SJSA1 (cell line): ENCODE measurements around the gene ANKRD33B. TPM values are rescaled to one million over a fixed set of nuclear protein-coding genes. Genes with fewer than 3 reads are reported as not detected.

Experiments
- DNase-seq, 2 experiments: peaks; one replicate each; pipeline ENCODE4 v3.0.0-alpha.2; 2015 to 2020; ENCODE audit warnings: low spot score in 2 of 2, low read depth in 1 of 2
- H3K27ac ChIP-seq: fragments of 250-450 bp; sonication (Bioruptor Pico); 2 replicates; pipeline ENCODE4 v1.5.1; 2020; ENCODE audit warnings: mild to moderate bottlenecking, moderate library complexity
- H3K27me3 ChIP-seq: fragments of 250-450 bp; sonication (Bioruptor Pico); replicated peaks from 2 replicates; pipeline ENCODE4 v1.5.1; 2020; ENCODE audit warnings: mild to moderate bottlenecking, moderate library complexity
- H3K36me3 ChIP-seq: fragments of 250-450 bp; sonication (Bioruptor Pico); 2 replicates; pipeline ENCODE4 v1.5.1; 2020; ENCODE audit warnings: mild to moderate bottlenecking
- H3K4me1 ChIP-seq: fragments of 250-450 bp; sonication (Bioruptor Pico); replicated peaks from 2 replicates; pipeline ENCODE4 v1.6.1; 2021; ENCODE audit warnings: mild to moderate bottlenecking
- H3K4me3 ChIP-seq: fragments of 250-450 bp; sonication (Bioruptor Pico); 2 replicates; pipeline ENCODE4 v1.5.1; 2020; ENCODE audit warnings: mild to moderate bottlenecking
- H3K9me3 ChIP-seq: fragments of 250-450 bp; sonication (Bioruptor Pico); replicated peaks from 2 replicates; pipeline ENCODE4 v1.5.1; 2020; ENCODE audit warnings: mild to moderate bottlenecking
- total RNA-seq: library from RNA; depleted of rRNA; stranded (reverse); fragments of >200 nt; shearing (Covaris generic); gene quantifications from 2 replicates; pipeline ENCODE4 v1.2.3, GENCODE V29; 2014

Gene ANKRD33B
- total RNA-seq, 1 experiment from 2014 or later = 10.3 TPM

DNA sequence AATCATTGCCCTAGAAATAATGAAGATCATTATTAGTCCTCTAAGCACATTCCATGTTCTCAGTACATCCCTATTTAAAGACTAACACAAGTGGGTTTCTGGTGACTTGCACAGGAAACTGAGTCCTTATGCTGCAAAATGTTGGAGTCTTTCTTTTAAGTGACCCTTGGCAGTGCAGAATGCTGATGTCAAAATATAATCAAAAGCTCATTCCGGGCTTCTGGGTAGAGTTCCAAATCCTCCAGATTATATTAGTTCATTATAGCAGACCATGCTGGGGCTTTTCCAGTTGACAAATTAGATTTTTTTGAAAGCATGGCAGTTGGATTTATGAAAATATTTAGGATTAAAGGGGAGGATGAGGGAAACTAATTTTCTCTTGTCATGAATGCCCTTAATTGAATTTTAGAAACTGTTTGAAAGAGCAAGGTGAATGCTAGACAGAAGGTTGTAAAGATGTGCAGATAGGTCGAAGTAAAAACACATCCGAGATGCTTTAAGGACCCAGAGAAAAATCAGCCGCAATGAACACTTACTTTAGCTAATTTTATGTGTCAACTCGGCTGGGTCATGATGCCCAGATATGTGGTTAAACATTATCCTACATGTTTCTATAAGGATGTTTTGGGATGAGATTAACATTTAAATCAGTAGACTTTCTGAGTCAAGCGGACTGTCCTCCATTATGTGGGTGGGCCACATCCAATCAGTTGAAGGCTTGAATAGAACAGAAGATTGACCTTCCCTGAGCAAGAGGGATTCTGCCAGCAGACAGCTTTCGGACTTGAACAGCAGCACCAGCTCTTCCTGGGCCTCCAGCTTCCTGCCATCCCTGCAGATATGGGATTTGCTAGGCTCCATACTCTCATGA is 108.5 kb downstream of the ANKRD33B start:
- DNase-seq = no peak
- Histone ChIP-seq H3K27ac (no peak overlapping the region), H3K27me3 (no peaks in the 10 kb centered on the region), H3K4me1 (peaks cover 15% of the 10 kb centered on the region), H3K4me3 (no peak overlapping the region), H3K9me3 (0 out of 2 replicates have a peak, but pooled peaks cover 3% of the 10 kb centered on the region), H3K36me3 (peaks cover 11% of the 10 kb centered on the region)

GRCh38 chr5:10673017-10673389 is 109.1 kb downstream of the ANKRD33B start:
- H3K27me3 ChIP-seq = no peaks in the 10 kb centered on the region
- H3K27ac ChIP-seq = no peak overlapping the region
- peaks cover 17% of the 10 kb centered on the region for H3K36me3 ChIP-seq
- 0 out of 2 replicates have a peak, but pooled peaks cover 6% of the 10 kb centered on the region for H3K9me3 ChIP-seq
- peaks cover 21% of the 10 kb centered on the region for H3K4me1 ChIP-seq
- DNase-seq = no peak
- H3K4me3 ChIP-seq = no peak overlapping the region

GRCh38 chr5:10673407-10673806 is 109.5 kb downstream of the ANKRD33B start:
- Histone ChIP-seq H3K27ac (no peak overlapping the region), H3K4me1 (peaks cover 24% of the 10 kb centered on the region), H3K9me3 (0 out of 2 replicates have a peak, but pooled peaks cover 6% of the 10 kb centered on the region), H3K36me3 (peaks cover 17% of the 10 kb centered on the region), H3K4me3 (no peak overlapping the region), H3K27me3 (no peaks in the 10 kb centered on the region)
- peak in 1 of 2 experiments; percentile 41 for DNase-seq

- Histone ChIP-seq H3K9me3 (0 out of 2 replicates have a peak, but pooled peaks cover 6% of the 10 kb centered on the region), H3K27ac (no peak overlapping the region), H3K4me3 (no peak overlapping the region), H3K36me3 (peaks cover 23% of the 10 kb centered on the region), H3K27me3 (no peaks in the 10 kb centered on the region), H3K4me1 (peaks cover 31% of the 10 kb centered on the region)
- no peak for DNase-seq
Observed at GRCh38 chr5:10674096-10674495, 110.2 kb downstream of the ANKRD33B start.

- H3K4me3 ChIP-seq = no peak overlapping the region
- H3K9me3 ChIP-seq = 0 out of 2 replicates have a peak, but pooled peaks cover 6% of the 10 kb centered on the region
- peaks cover 28% of the 10 kb centered on the region for H3K36me3 ChIP-seq
- DNase-seq = no peak
- H3K27me3 ChIP-seq = no peaks in the 10 kb centered on the region
- peaks cover 36% of the 10 kb centered on the region for H3K4me1 ChIP-seq
- no peak overlapping the region for H3K27ac ChIP-seq
Observed at GRCh38 chr5:10674582-10674981, 110.7 kb downstream of the ANKRD33B start.

- peaks cover 34% of the 10 kb centered on the region for H3K36me3 ChIP-seq
- H3K9me3 ChIP-seq = 0 out of 2 replicates have a peak, but pooled peaks cover 6% of the 10 kb centered on the region
- H3K27me3 ChIP-seq = no peaks in the 10 kb centered on the region
- no peak for DNase-seq
- no peak overlapping the region for H3K27ac ChIP-seq
- peaks cover 42% of the 10 kb centered on the region for H3K4me1 ChIP-seq
- H3K4me3 ChIP-seq = no peak overlapping the region
Observed at GRCh38 chr5:10675177-10675700, 111.4 kb downstream of the ANKRD33B start.

DNA sequence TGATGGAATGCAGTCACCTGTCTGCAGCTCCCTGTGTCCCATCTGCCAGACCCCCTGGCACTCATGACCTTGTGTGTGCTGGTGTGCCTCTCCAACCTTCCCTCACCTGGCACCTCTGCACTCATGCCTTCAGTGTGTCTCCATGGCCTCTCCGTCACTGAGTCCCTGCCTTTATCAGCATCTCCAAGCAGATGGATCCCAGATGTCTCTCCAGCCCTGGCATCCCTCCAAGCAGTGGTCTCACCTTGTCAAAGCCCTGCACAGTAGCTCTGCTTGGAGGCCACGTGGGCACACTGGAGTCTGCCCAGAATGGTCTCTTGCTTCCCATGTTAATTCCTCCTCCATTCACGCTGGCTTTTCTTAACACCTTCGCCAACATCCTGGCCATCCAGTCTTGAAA is 112.4 kb downstream of the ANKRD33B start:
- Histone ChIP-seq H3K27me3 (no peaks in the 10 kb centered on the region), H3K36me3 (peaks cover 42% of the 10 kb centered on the region), H3K4me1 (peaks cover 43% of the 10 kb centered on the region), H3K9me3 (0 out of 2 replicates have a peak, but pooled peaks cover 6% of the 10 kb centered on the region), H3K4me3 (no peak overlapping the region), H3K27ac (no peak overlapping the region)
- peak in 1 of 2 experiments; percentile 47 for DNase-seq

- no peak for DNase-seq
- Histone ChIP-seq H3K27me3 (no peaks in the 10 kb centered on the region), H3K9me3 (0 out of 2 replicates have a peak, but pooled peaks cover 6% of the 10 kb centered on the region), H3K4me3 (no peak overlapping the region), H3K27ac (no peak overlapping the region), H3K36me3 (peaks cover 42% of the 10 kb centered on the region), H3K4me1 (peaks cover 43% of the 10 kb centered on the region)
Observed at GRCh38 chr5:10676946-10677345, 113.1 kb downstream of the ANKRD33B start.

DNA sequence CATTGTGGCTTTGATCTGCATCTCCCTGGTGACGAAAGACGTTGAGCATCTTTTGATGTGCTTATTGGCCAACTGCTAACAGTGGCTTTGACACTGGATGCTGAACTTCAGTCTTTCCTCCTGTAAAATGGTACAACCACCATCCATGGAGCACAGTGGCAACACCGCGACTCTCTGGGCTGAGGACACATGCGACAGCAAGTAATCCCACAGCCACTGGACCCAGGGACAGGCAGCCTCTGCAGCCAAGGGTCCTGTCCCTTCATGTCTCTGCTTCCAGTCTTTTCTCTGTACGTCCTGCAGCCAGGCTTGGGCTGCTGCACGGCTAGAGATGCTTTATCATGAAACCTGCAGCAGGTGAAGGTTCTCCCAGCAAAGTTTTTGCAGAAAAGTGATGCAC is 113.7 kb downstream of the ANKRD33B start:
- peak overlapping the region; percentile 96 for H3K27ac ChIP-seq
- H3K4me3 ChIP-seq = no peak overlapping the region
- H3K9me3 ChIP-seq = 0 out of 2 replicates have a peak, but pooled peaks cover 6% of the 10 kb centered on the region
- H3K36me3 ChIP-seq = peaks cover 45% of the 10 kb centered on the region
- no peak for DNase-seq
- H3K4me1 ChIP-seq = peaks cover 43% of the 10 kb centered on the region
- H3K27me3 ChIP-seq = no peaks in the 10 kb centered on the region

- peak; percentile 95 to 99 for DNase-seq
- peaks cover 52% of the 10 kb centered on the region for H3K36me3 ChIP-seq
- no peak overlapping the region for H3K4me3 ChIP-seq
- H3K9me3 ChIP-seq = 0 out of 2 replicates have a peak, but pooled peaks cover 6% of the 10 kb centered on the region
- H3K4me1 ChIP-seq = peaks cover 39% of the 10 kb centered on the region
- no peaks in the 10 kb centered on the region for H3K27me3 ChIP-seq
- peak overlapping the region; percentile 96 for H3K27ac ChIP-seq
Observed at GRCh38 chr5:10678244-10678643, 114.4 kb downstream of the ANKRD33B start.

DNA sequence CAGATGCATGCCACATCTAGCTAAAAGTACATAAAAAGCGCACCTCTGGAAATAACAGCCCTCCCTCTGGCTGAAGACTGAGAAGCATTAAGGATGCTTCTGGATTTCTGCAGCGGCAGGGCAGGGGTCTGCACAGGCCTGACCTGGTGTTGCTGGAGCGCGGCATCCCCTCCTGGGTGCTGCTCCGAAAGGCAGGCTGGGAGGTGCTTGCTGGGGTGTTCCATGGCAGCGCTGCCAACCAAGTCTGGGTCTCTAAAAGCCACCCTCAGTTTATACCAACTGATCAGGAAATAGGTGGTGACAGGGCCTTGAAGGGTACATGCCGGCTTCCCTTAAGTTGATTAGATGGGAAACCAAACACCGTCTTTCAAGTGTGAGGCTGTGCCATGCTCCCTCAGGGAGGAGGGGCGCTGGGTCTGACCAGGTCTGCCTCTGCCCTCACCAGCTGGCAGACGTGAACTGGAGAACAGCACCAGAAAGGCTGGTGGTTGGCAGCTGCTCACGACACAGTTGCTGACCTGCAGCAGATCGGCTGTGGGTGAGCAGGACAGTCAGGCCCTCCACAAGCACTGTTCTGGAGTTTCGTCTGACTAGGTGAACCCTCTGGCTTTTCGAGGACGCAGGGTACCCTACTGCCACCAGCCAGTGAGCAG is 115.6 kb downstream of the ANKRD33B start:
- Histone ChIP-seq H3K27me3 (no peaks in the 10 kb centered on the region), H3K27ac (peak overlapping the region; percentile 96), H3K36me3 (peaks cover 64% of the 10 kb centered on the region), H3K9me3 (0 out of 2 replicates have a peak, but pooled peaks cover 6% of the 10 kb centered on the region), H3K4me3 (no peak overlapping the region), H3K4me1 (peaks cover 33% of the 10 kb centered on the region)
- DNase-seq = no peak

- DNase-seq = no peak
- H3K27me3 ChIP-seq = no peaks in the 10 kb centered on the region
- no peak overlapping the region for H3K4me3 ChIP-seq
- peaks cover 78% of the 10 kb centered on the region for H3K36me3 ChIP-seq
- H3K9me3 ChIP-seq = 0 out of 2 replicates have a peak, but pooled peaks cover 6% of the 10 kb centered on the region
- H3K4me1 ChIP-seq = peaks cover 33% of the 10 kb centered on the region
- H3K27ac ChIP-seq = no peak overlapping the region
Observed at GRCh38 chr5:10680876-10681481, 117.1 kb downstream of the ANKRD33B start.
